Measurements from ENCODE around the gene RSPH4A. TPM values are rescaled to one million over a fixed set of nuclear protein-coding genes. Genes with fewer than 3 reads are reported as not detected.

RSPH4A gene
- total and polyA plus RNA-seq, 2 donors (not counting 3 experiments of a cell fraction or from before 2014, with no cell fraction given), result 0.06 to 0.15 TPM

- Histone ChIP-seq H3K4me1 (ENCODE audit: control insufficient read depth, extremely low read depth, insufficient read depth, low read length) (peaks cover 31% of the 10 kb centered on the region), H2AFZ (ENCODE audit: low read depth, low read length) (no peak overlapping the region), H3K4me3 (replicated peaks in 1 of 3; ENCODE audit: insufficient read depth in 1 of 3, low read depth in 1 of 3, low read length in 3 of 3) (no peak overlapping the region), H3K36me3 (ENCODE audit: control insufficient read depth in 2 of 2, extremely low read depth in 1 of 2, insufficient read depth in 2 of 2, low read length in 2 of 2) (no peaks in the 10 kb centered on the region), H3K4me2 (ENCODE audit: insufficient read depth, low read length) (peak overlapping the region; percentile 16), H3K9ac (replicated peaks; ENCODE audit: extremely low read depth, insufficient read depth, low read length) (no peak overlapping the region), H3K79me2 (ENCODE audit: control insufficient read depth, insufficient read depth, low read length) (peaks cover 28% of the 10 kb centered on the region), H3K9me1 (replicated peaks; ENCODE audit: control insufficient read depth, extremely low read depth, insufficient read depth, low read length) (no peaks in the 10 kb centered on the region), H4K20me1 (replicated peaks; ENCODE audit: control insufficient read depth, extremely low read depth, insufficient read depth, low read length) (no peaks in the 10 kb centered on the region), H3K27me3 (ENCODE audit: control insufficient read depth in 2 of 2, insufficient read depth in 2 of 2, low read length in 2 of 2) (no peaks in the 10 kb centered on the region), H3K9me3 (replicated peaks; ENCODE audit: control insufficient read depth, insufficient read depth, low read length) (no peaks in the 10 kb centered on the region), H3K27ac (ENCODE audit: insufficient read depth, low read depth, low read length) (no peak overlapping the region)
- FAIRE-seq (peak; percentile 67), DNase-seq (ENCODE audit: low read depth, low spot score) (no peak)
- ChIA-PET CTCF (interaction anchor here (2.1 kb wide), 1 partner anchor 10 kb away, joined by 5 read pairs; no protein-coding TSS in a partner anchor), POLR2A (no interaction called here)
- TF ChIP-seq GATA2 (IDR thresholded peaks at IDR 0.05; ENCODE audit: insufficient read depth, insufficient read length, low read depth, low read length), result no peak
- TF ChIP-seq FOS (IDR thresholded peaks at IDR 0.05; ENCODE audit: borderline replicate concordance, insufficient read depth, low read length), result no peak
- TF ChIP-seq JUN (IDR thresholded peaks at IDR 0.05; ENCODE audit: borderline replicate concordance, insufficient read depth, insufficient read length, low read depth), result no peak
- TF ChIP-seq POLR2A (IDR thresholded peaks at IDR 0.05; ENCODE audit: low read depth, low read length), result no peak
- TF ChIP-seq POLR2AphosphoS5 (IDR thresholded peaks at IDR 0.05; ENCODE audit: insufficient read depth, low read depth, low read length), result no peak
- BruUV-seq (replicated peaks), result no TSS peak
- dilution Hi-C loops (cut with MboI; ENCODE audit: extremely low pct_ligation_motif_present, low sequenced_read_pairs), result no loop called here
- intact Hi-C loops (cut with micrococcal nuclease), result no loop called here
These were observed 48.2 kb upstream of the RSPH4A start for GRCh38 chr6:116568111-116568510.

GRCh38 chr6:116568821-116569755 is 47.2 kb upstream of the RSPH4A start:
- no TSS peak for BruUV-seq (replicated peaks)
- peaks cover 37% of the 10 kb centered on the region for H3K79me2 ChIP-seq (ENCODE audit: control insufficient read depth, insufficient read depth, low read length)
- H3K27me3 ChIP-seq (ENCODE audit: control insufficient read depth in 2 of 2, insufficient read depth in 2 of 2, low read length in 2 of 2), result no peaks in the 10 kb centered on the region
- H3K36me3 ChIP-seq (ENCODE audit: control insufficient read depth in 2 of 2, extremely low read depth in 1 of 2, insufficient read depth in 2 of 2, low read length in 2 of 2), result no peaks in the 10 kb centered on the region
- H4K20me1 ChIP-seq (replicated peaks; ENCODE audit: control insufficient read depth, extremely low read depth, insufficient read depth, low read length), result no peaks in the 10 kb centered on the region
- intact Hi-C loops (cut with micrococcal nuclease), result no loop called here
- no peaks in the 10 kb centered on the region for H3K9me3 ChIP-seq (replicated peaks; ENCODE audit: control insufficient read depth, insufficient read depth, low read length)
- ChIA-PET POLR2A (interaction anchor here (1.5 kb wide), 1 partner anchor 289 kb away, joined by 3 read pairs; the partner anchor contains the start of gene TSPYL1), CTCF (interaction anchor here (1.5 to 5.5 kb wide), 6 partner anchors 8 to 351 kb away, joined by 3 to 36 read pairs (median 16); partner anchors contain the start of gene CALHM5)
- TF ChIP-seq, protein P1, sequence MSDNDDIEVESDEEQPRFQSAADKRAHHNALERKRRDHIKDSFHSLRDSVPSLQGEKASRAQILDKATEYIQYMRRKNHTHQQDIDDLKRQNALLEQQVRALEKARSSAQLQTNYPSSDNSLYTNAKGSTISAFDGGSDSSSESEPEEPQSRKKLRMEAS (IDR thresholded peaks at IDR 0.05; ENCODE audit: insufficient read depth, insufficient read length), result no peak
- no peak for TF ChIP-seq MYC (IDR thresholded peaks at IDR 0.05; ENCODE audit: low read depth, low read length)
- TF ChIP-seq FOS (IDR thresholded peaks at IDR 0.05; ENCODE audit: borderline replicate concordance, insufficient read depth, low read length), result peak; percentile 76
- TF ChIP-seq JUN (IDR thresholded peaks at IDR 0.05; ENCODE audit: borderline replicate concordance, insufficient read depth, insufficient read length, low read depth), result no peak
- TF ChIP-seq, protein P2, sequence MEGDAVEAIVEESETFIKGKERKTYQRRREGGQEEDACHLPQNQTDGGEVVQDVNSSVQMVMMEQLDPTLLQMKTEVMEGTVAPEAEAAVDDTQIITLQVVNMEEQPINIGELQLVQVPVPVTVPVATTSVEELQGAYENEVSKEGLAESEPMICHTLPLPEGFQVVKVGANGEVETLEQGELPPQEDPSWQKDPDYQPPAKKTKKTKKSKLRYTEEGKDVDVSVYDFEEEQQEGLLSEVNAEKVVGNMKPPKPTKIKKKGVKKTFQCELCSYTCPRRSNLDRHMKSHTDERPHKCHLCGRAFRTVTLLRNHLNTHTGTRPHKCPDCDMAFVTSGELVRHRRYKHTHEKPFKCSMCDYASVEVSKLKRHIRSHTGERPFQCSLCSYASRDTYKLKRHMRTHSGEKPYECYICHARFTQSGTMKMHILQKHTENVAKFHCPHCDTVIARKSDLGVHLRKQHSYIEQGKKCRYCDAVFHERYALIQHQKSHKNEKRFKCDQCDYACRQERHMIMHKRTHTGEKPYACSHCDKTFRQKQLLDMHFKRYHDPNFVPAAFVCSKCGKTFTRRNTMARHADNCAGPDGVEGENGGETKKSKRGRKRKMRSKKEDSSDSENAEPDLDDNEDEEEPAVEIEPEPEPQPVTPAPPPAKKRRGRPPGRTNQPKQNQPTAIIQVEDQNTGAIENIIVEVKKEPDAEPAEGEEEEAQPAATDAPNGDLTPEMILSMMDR (IDR thresholded peaks at IDR 0.05; ENCODE audit: extremely low read depth in 1 of 2, insufficient read depth in 1 of 2, low read depth in 1 of 2, low read length in 2 of 2), result no peak
- peak; percentile 23 for TF ChIP-seq POLR2A (IDR thresholded peaks at IDR 0.05; ENCODE audit: low read depth, low read length)
- H3K4me2 ChIP-seq (ENCODE audit: insufficient read depth, low read length), result peak overlapping the region; percentile 16
- dilution Hi-C loops (cut with MboI; ENCODE audit: extremely low pct_ligation_motif_present, low sequenced_read_pairs), result no loop called here
- H3K4me1 ChIP-seq (ENCODE audit: control insufficient read depth, extremely low read depth, insufficient read depth, low read length), result peaks cover 33% of the 10 kb centered on the region
- peak; percentile 79 for FAIRE-seq
- no peaks in the 10 kb centered on the region for H3K9me1 ChIP-seq (replicated peaks; ENCODE audit: control insufficient read depth, extremely low read depth, insufficient read depth, low read length)
- H3K4me3 ChIP-seq (replicated peaks in 1 of 3; ENCODE audit: insufficient read depth in 1 of 3, low read depth in 1 of 3, low read length in 3 of 3), result no peak overlapping the region
- no peak overlapping the region for H3K27ac ChIP-seq (ENCODE audit: insufficient read depth, low read depth, low read length)
- DNase-seq (ENCODE audit: low read depth, low spot score), result peak; percentile 38
- peak overlapping the region; percentile 74 for H2AFZ ChIP-seq (ENCODE audit: low read depth, low read length)
- H3K9ac ChIP-seq (replicated peaks; ENCODE audit: extremely low read depth, insufficient read depth, low read length), result no peak overlapping the region
